GM23338 (cell line): ENCODE measurements around the gene MAPK9. TPM values are rescaled to one million over a fixed set of nuclear protein-coding genes. Genes with fewer than 3 reads are reported as not detected.

Experiments used
- ATAC-seq: fragments of 200-7000 bp; cut with Tn5 transposase; 3 replicates; pipeline ENCODE4 v1.9.1; 2020
- DNase-seq: peaks from one replicate; pipeline ENCODE4 v3.0.0-alpha.2; 2015; ENCODE audit warnings: low spot score
- H2AFZ ChIP-seq: fragments of 200-600 bp; sonication (generic); 2 replicates; pipeline ENCODE4 v1.8.0; 2016; ENCODE audit warnings: antibody characterized with exemption, mild to moderate bottlenecking, moderate library complexity
- H3F3A ChIP-seq: fragments of 200-600 bp; sonication (generic); replicated peaks from 2 replicates; pipeline ENCODE4 v1.8.0; 2017; ENCODE audit warnings: antibody characterized with exemption, mixed run types, low read depth
- H3K27ac ChIP-seq: fragments of 200-600 bp; sonication (generic); 2 replicates; pipeline ENCODE4 v1.6.1; 2016; ENCODE audit warnings: low read depth
- H3K27me3 ChIP-seq: fragments of 200-600 bp; sonication (generic); 2 replicates; pipeline ENCODE4 v1.8.0; 2016; ENCODE audit warnings: mild to moderate bottlenecking, mixed run types, moderate library complexity; ENCODE audit not compliant: insufficient read depth
- H3K36me3 ChIP-seq: fragments of 200-600 bp; sonication (generic); 2 replicates; pipeline ENCODE4 v1.8.0; 2016; ENCODE audit warnings: mild to moderate bottlenecking; ENCODE audit not compliant: insufficient read depth
- H3K4me1 ChIP-seq: fragments of 200-600 bp; sonication (generic); 2 replicates; pipeline ENCODE4 v1.8.0; 2016; ENCODE audit warnings: mild to moderate bottlenecking, moderate library complexity; ENCODE audit not compliant: insufficient read depth
- H3K4me2 ChIP-seq: fragments of 200-600 bp; sonication (generic); 2 replicates; pipeline ENCODE4 v1.7.1; 2017; ENCODE audit warnings: mixed run types
- H3K4me3 ChIP-seq: fragments of 200-600 bp; sonication (generic); 2 replicates; pipeline ENCODE4 v1.6.1; 2016; ENCODE audit warnings: mixed run types
- H3K79me2 ChIP-seq: fragments of 200-600 bp; sonication (generic); replicated peaks from 2 replicates; pipeline ENCODE4 v1.8.0; 2017; ENCODE audit warnings: mild to moderate bottlenecking; ENCODE audit not compliant: insufficient read depth
- H3K9me2 ChIP-seq: fragments of 200-600 bp; sonication (generic); 2 replicates; pipeline ENCODE4 v1.8.0; 2017; ENCODE audit not compliant: insufficient read depth
- H4K20me1 ChIP-seq: fragments of 200-600 bp; sonication (generic); replicated peaks from 2 replicates; pipeline ENCODE4 v1.8.0; 2017; ENCODE audit warnings: mild to moderate bottlenecking; ENCODE audit not compliant: insufficient read depth
- H3K27ac Mint-ChIP-seq: 2 replicates; pipeline ENCODE4 v1.8.0; 2020; ENCODE audit warnings: inconsistent platforms, mild to moderate bottlenecking, moderate library complexity, mixed read lengths
- H3K27me3 Mint-ChIP-seq: 3 replicates; pipeline ENCODE4 v1.8.0; 2022; ENCODE audit warnings: low read depth, mild to moderate bottlenecking, moderate library complexity, mixed read lengths, inconsistent platforms; ENCODE audit not compliant: insufficient read depth, poor library complexity
- H3K36me3 Mint-ChIP-seq: 3 replicates; pipeline ENCODE4 v1.8.0; 2021; ENCODE audit warnings: low read depth, mild to moderate bottlenecking, inconsistent platforms, moderate library complexity, mixed read lengths
- H3K4me1 Mint-ChIP-seq: 3 replicates; pipeline ENCODE4 v1.8.0; 2020; ENCODE audit warnings: mild to moderate bottlenecking, inconsistent platforms, mixed read lengths
- H3K4me3 Mint-ChIP-seq: 3 replicates; pipeline ENCODE4 v1.8.0; 2021; ENCODE audit warnings: moderate library complexity, mild to moderate bottlenecking, inconsistent platforms, mixed read lengths
- H3K9me3 Mint-ChIP-seq: 3 replicates; pipeline ENCODE4 v1.8.0; 2020; ENCODE audit warnings: moderate library complexity, mild to moderate bottlenecking, inconsistent platforms, mixed read lengths
- ETS1 ChIP-seq: IDR thresholded peaks from 2 replicates; pipeline ENCODE4 v1.6.1; 2016; ENCODE audit warnings: antibody characterized with exemption
- EZH2 ChIP-seq: fragments of 200-600 bp; sonication (generic); IDR thresholded peaks from one replicate; pipeline ENCODE4 v1.8.0; 2017; ENCODE audit warnings: antibody characterized with exemption, mild to moderate bottlenecking, low read depth; ENCODE audit not compliant: unreplicated experiment
- EZH2phosphoT487 ChIP-seq: fragments of 200-600 bp; sonication (generic); IDR thresholded peaks from one replicate; pipeline ENCODE4 v1.8.1; 2018; ENCODE audit warnings: antibody characterized with exemption; ENCODE audit not compliant: unreplicated experiment
- NANOG ChIP-seq: IDR thresholded peaks from 2 replicates; pipeline ENCODE4 v1.6.1; 2016; ENCODE audit warnings: antibody characterized with exemption, borderline replicate concordance
- POLR2AphosphoS5 ChIP-seq: IDR thresholded peaks from 2 replicates; pipeline ENCODE4 v1.6.1; 2016; ENCODE audit warnings: antibody characterized with exemption, low read depth
- ZNF331 ChIP-seq: fragments of 250-450 bp; sonication (Bioruptor Pico); IDR thresholded peaks from 2 replicates; pipeline ENCODE4 v1.5.0; 2020; ENCODE audit warnings: low read depth, mild to moderate bottlenecking, moderate library complexity
- ZNF462 ChIP-seq: fragments of 250-450 bp; sonication (Bioruptor Pico); IDR thresholded peaks from 2 replicates; pipeline ENCODE4 v1.5.0; 2020; ENCODE audit warnings: mild to moderate bottlenecking, moderate library complexity
- polyA plus RNA-seq: library from polyadenylated mRNA; unstranded; fragments of >200 nt; fragmentation: Nextera tagmentation; extraction: Ambion mirVana; gene quantifications from 2 replicates; pipeline ENCODE4 v1.2.1, GENCODE V29; 2016
- total RNA-seq: library from RNA; depleted of rRNA; stranded (reverse); fragments of >200 nt; shearing (Covaris generic); gene quantifications from 2 replicates; pipeline ENCODE4 v1.2.3, GENCODE V29; 2014

The MAPK9 gene
- total and polyA plus RNA-seq, 2 experiments from 2014 or later: 16.8 to 37.0 TPM

- TF ChIP-seq EZH2: no peak
- TF ChIP-seq ZNF462 (CRISPR knock-in tag): no peak
- no peak for TF ChIP-seq NANOG
- no peak for TF ChIP-seq POLR2AphosphoS5
- no peak for TF ChIP-seq EZH2phosphoT487
- no peak for TF ChIP-seq ZNF331 (CRISPR knock-in tag)
These were observed 75.2 kb downstream of the MAPK9 start (continued) for GRCh38 chr5:180216646-180217171.

GRCh38 chr5:180215783-180216630, 75.9 kb downstream of the MAPK9 start:
- Histone ChIP-seq H3K27me3 (no peaks in the 10 kb centered on the region), H3K36me3 (no peaks in the 10 kb centered on the region), H4K20me1 (no peaks in the 10 kb centered on the region), H3K79me2 (no peaks in the 10 kb centered on the region), H3K9me2 (no peaks in the 10 kb centered on the region), H3F3A (no peaks in the 10 kb centered on the region), H2AFZ (no peak overlapping the region), H3K4me1 (no peaks in the 10 kb centered on the region), H3K4me2 (no peak overlapping the region), H3K27ac (no peak overlapping the region), H3K4me3 (no peak overlapping the region)
- ATAC-seq: no peak
- H3K4me3 Mint-ChIP-seq: no peak overlapping the region
- H3K27me3 Mint-ChIP-seq: peaks cover 13% of the 10 kb centered on the region
- no peak for DNase-seq
- no peak overlapping the region for H3K27ac Mint-ChIP-seq
- peaks cover 9% of the 10 kb centered on the region; the same call in 2 of the 3 replicates for H3K36me3 Mint-ChIP-seq
- no peaks in the 10 kb centered on the region for H3K4me1 Mint-ChIP-seq
- peaks cover 30% of the 10 kb centered on the region for H3K9me3 Mint-ChIP-seq
- no peak for TF ChIP-seq ETS1
- TF ChIP-seq EZH2: no peak
- no peak for TF ChIP-seq ZNF462 (CRISPR knock-in tag)
